RWPE1 (cell line): ENCODE results near the gene MAJIN.

Experiments
- CTCF ChIA-PET: fragments of 350-600 bp; sonication (Branson Sonifier 250); formaldehyde crosslinking; extraction: SDS; loops from one replicate; lab custom pipeline; 2021; lab: Yijun Ruan, JAX
- POLR2A ChIA-PET: fragments of 400-600 bp; formaldehyde crosslinking; extraction: SDS; loops from one replicate; lab custom pipeline; 2020; ENCODE audit warnings: antibody characterized with exemption; ENCODE audit not compliant: low non-redundant PET; lab: Yijun Ruan, JAX
- DNase-seq: peaks from one replicate; pipeline ENCODE4 v3.0.0; 2012; ENCODE audit warnings: low spot score
- H3K27ac ChIP-seq: fragments of 450-650 bp; 2 replicates; pipeline ENCODE4 v1.5.1; 2017
- TF ChIP-seq, protein P1 (sequence below): fragments of 450-650 bp; conservative IDR thresholded peaks from 2 replicates; pipeline ENCODE4 v1.5.1; 2017; ENCODE audit warnings: low read depth, mild to moderate bottlenecking

Gene MAJIN

DNA sequence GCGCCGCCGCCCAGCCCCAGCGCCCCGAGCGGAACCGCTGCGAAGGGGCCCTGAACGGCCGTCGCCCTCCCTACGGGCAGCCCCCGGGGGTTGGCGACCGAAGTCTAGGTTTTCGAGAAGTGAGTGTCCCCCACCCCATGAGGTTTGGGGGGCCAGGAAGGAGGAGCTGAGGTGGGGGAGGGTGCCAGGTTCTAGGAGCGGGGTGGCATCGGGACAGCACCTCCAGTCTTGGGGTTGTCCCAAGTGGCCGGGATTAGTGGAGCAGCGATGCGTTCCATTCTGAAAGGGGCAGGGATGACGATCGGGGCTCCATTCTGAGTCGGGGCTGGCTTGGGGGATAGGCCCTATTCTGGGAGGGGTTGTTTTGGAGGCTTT is 47.0 kb downstream of the MAJIN start:
- TF ChIP-seq, protein P1, sequence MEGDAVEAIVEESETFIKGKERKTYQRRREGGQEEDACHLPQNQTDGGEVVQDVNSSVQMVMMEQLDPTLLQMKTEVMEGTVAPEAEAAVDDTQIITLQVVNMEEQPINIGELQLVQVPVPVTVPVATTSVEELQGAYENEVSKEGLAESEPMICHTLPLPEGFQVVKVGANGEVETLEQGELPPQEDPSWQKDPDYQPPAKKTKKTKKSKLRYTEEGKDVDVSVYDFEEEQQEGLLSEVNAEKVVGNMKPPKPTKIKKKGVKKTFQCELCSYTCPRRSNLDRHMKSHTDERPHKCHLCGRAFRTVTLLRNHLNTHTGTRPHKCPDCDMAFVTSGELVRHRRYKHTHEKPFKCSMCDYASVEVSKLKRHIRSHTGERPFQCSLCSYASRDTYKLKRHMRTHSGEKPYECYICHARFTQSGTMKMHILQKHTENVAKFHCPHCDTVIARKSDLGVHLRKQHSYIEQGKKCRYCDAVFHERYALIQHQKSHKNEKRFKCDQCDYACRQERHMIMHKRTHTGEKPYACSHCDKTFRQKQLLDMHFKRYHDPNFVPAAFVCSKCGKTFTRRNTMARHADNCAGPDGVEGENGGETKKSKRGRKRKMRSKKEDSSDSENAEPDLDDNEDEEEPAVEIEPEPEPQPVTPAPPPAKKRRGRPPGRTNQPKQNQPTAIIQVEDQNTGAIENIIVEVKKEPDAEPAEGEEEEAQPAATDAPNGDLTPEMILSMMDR = no peak
- ChIA-PET POLR2A (no interaction called here), CTCF (interaction anchor here (0.7 to 1.2 kb wide), 3 partner anchors 13 to 102 kb away, joined by 3 to 6 read pairs (median 4); partner anchors contain the start of genes ARL2 and SNX15)
- H3K27ac ChIP-seq = peak overlapping the region; percentile 92
- DNase-seq = peak; percentile 14

DNA sequence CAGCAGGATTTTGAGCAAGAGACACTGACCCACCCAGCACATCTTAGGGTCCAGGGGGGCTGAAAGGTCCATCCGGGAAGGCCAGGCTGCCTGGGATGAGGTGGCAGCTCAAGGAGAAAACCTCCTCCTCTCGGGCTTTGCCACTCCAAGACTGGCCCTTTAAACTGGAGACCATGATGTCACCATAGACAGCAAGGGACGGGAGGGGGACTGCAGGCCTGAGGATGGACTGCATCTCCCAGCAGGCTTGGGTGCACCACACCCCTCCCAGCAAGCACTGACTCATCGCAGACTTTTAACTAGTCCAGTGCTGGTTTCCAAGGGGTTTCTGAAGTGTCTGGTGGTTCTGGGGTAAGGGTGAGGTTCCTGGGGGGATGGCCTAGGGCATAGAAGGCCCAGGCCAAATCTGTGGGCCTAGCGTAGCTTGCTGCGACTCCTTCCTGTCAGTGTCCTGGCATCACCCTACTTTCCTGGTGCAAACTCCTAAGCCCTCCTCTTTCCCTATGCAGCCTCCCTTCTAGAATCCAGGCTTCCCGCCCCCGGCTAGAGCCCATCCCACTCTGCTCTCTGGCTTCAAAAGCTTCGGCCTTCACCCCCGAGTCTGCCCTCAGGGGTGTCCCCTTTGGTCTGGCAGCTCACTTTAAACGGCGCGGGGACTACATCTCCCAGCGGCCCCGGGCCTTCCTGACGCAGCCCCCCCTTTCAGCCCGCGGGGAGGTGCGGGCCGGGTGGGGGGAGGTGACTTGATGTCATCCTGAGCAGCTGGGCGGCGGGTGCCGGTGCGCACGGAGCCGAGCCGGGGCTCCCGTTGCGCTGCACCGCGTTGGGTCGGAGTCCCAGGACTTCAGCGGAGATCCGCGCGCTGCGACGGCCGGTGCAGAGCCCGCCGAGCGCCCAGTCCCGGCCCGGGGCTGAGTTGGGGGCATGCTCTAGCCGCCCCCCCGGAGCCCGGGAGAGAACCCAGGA is 47.7 kb downstream of the MAJIN start, which contains the start of gene PPP2R5B:
Gene PPP2R5B, plus strand, starts transcription at position 746 of the 966 bp plus-strand sequence. CDS start 1,046 bp downstream, outside the sequence.
- POLR2A ChIA-PET = no interaction called here
- peak within 1 kb of the TSS; percentile 92 for H3K27ac ChIP-seq
- peak; percentile 95 for DNase-seq
- CTCF ChIA-PET = interaction anchor here (0.6 to 1.2 kb wide), 5 partner anchors 12 to 463 kb away, joined by 3 to 6 read pairs (median 4); partner anchors contain the start of genes ARL2 and SNX15
- TF ChIP-seq, protein P1 = no peak

DNA sequence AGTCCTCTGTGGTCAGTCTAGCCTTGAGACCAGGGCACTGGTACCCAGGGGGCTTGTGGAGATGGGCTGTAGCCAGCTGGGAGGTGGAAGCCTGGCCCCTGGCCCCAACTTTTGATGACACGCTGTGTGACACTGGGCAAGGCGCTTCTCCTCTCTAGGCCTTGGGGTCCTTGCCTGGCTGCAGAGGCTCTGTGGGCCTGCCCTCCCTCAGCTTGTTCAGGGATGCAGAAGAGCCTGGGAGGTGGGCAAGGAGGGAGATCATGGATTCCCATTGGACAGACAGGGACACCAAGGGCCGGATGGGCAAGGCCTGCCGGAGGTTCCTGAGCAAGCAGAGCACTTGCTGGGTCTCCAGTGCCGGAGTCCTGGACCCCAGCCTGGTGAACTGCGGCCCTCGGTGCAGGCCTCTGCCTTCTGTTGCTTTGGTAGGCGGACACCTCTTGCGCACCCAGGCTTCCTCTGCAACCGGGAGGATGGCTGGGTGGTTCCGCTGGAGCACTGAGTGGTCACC is 48.7 kb downstream of the MAJIN start:
- H3K27ac ChIP-seq = peak overlapping the region; percentile 92
- ChIA-PET CTCF (interaction anchor here (0.8 to 1.1 kb wide), 2 partner anchors 35 to 103 kb away, joined by 3 to 5 read pairs; no protein-coding TSS in a partner anchor), POLR2A (no interaction called here)
- DNase-seq = no peak
- TF ChIP-seq, protein P1 = no peak

DNA sequence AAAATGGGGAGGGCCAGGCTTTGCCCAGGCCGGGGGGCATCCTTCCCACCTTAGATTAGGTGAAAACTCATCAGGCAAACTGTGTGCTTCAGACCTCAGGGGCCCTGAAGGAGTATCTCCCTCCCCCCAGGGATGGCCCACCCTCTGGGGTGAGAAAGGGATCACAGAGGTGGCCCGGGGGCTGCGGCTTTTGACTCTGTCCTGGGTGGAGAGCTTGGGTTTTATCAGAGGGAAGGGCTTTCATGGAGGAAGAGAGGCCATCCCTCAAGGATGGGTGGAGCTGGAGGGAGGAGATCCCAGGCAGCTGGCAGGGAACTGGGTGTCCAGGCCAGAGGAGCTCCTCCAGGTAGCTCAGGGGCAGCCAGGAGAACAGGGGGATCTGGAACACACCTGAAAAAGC is 50.5 kb downstream of the MAJIN start:
- TF ChIP-seq, protein P1 = no peak
- H3K27ac ChIP-seq = peak overlapping the region; percentile 10; the same call in 1 of the 2 replicates
- ChIA-PET POLR2A (no interaction called here), CTCF (no interaction called here)
- DNase-seq = no peak

DNA sequence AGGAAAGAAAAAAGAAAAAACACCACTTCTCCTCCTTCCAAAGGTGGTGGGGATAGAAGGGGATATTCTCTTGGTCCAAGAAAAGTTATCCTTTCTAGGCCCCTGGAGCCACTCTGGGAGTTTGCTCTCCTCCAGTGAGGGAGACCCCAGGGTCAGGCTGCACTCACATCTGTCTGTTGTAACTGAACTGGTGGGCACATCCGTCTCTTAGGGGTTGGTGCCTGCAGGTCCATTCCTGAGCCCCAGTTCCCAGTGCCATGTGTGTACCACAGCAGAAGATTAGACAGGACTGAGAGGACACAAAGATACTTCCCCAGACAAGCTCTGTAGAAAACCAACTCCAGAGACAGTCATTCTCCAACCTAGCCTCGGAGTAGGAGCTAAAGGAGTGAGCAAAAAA is 51.8 kb downstream of the MAJIN start:
- TF ChIP-seq, protein P1 = no peak
- POLR2A ChIA-PET = no interaction called here
- no peak for DNase-seq
- CTCF ChIA-PET = no interaction called here
- H3K27ac ChIP-seq = peak overlapping the region; percentile 65

DNA sequence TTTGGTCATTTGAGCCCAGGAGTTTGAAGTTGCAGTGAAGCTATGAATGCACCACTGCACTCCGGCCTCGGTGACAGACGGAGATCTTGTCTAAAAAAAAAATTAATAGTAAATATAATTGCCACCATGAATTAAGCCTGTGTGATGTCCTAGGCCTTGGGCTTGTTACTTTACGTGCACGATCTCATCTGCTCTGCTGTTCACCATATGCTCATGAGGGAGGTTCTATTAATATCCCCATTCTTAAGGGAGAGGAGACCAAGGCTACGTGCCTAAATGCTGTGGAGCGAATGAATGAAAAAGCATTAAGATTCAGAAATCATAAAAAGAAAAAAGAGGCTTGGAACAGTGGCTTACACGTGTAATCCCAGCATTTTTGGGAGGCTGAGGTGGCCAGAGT is 52.3 kb downstream of the MAJIN start:
- no peak for DNase-seq
- peak overlapping the region; percentile 65 for H3K27ac ChIP-seq
- ChIA-PET CTCF (no interaction called here), POLR2A (interaction anchor here (0.6 to 0.7 kb wide), 2 partner anchors 121 to 214 kb away, joined by 3 to 4 read pairs; partner anchors contain the start of gene SAC3D1)
- TF ChIP-seq, protein P1 = no peak
